Stimulated activated memory B cell treated with anti-CD40 and anti-IgM and Interleukin-4, amounts not matched to agents 10 μg/mL and 1 μg/mL and 100 μg/mL, for 72 hours (primary cell): ENCODE results near the gene CALR3.
"Not testable (repeated sequence)": the region's sequence is repeated elsewhere in the genome, so short reads cannot be mapped to it uniquely, and the experiment has no call there.

Source experiments
- ATAC-seq: fragments of 150-1000 bp; cut with Tn5 transposase; 2 replicates; pipeline ENCODE4 v1.10.0; 2021
- H3K27ac Mint-ChIP-seq: one replicate; pipeline ENCODE4 v1.8.0; 2022; ENCODE audit warnings: mild to moderate bottlenecking, mixed read lengths
- H3K27me3 Mint-ChIP-seq: one replicate; pipeline ENCODE4 v1.8.0; 2022; ENCODE audit warnings: mixed read lengths
- H3K36me3 Mint-ChIP-seq: one replicate; pipeline ENCODE4 v1.8.0; 2022; ENCODE audit warnings: mixed read lengths
- H3K4me1 Mint-ChIP-seq: one replicate; pipeline ENCODE4 v1.8.0; 2022; ENCODE audit warnings: mixed read lengths
- H3K4me3 Mint-ChIP-seq: one replicate; pipeline ENCODE4 v1.8.0; 2022; ENCODE audit warnings: mild to moderate bottlenecking, moderate library complexity, mixed read lengths
- H3K9me3 Mint-ChIP-seq: one replicate; pipeline ENCODE4 v1.8.0; 2022; ENCODE audit warnings: mixed read lengths

CALR3 gene, protein sequence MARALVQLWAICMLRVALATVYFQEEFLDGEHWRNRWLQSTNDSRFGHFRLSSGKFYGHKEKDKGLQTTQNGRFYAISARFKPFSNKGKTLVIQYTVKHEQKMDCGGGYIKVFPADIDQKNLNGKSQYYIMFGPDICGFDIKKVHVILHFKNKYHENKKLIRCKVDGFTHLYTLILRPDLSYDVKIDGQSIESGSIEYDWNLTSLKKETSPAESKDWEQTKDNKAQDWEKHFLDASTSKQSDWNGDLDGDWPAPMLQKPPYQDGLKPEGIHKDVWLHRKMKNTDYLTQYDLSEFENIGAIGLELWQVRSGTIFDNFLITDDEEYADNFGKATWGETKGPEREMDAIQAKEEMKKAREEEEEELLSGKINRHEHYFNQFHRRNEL

DNA sequence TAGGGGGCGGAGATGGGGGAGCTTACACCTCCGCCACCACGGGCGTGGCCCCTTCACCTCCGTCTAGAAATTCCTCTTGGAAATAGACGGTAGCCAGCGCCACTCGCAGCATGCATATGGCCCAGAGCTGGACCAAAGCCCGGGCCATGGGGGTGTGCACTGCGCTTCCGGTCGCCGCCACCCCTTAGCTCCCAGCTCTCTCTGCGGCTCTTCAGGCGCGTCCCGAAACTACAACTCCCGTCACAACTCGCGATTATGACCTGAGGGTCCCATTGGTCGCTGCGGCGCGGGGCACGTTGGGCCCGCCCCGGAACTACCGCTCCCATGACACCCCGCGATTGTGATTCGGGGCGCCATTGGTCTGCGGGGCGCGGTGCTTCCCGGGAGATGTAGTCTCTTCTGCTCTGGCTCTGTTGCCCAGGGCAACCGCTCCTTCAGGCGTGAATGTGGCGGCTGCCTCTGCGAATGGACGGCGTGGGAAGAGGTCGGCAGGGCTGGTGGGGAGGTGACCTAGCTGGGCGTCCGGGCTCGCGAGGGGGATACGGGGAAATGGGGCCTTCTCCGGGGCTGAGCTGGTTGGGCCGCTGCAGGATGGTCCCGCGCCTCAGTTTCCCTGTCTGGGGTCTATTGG is at the start of gene CALR3, which contains the start of gene C19orf44:
CALR3 (minus strand) TSS at position 186 of the 631 bp plus-strand sequence; CDS start at position 148, 38 bp downstream.
C19orf44 (plus strand) TSS at position 413 of the 631 bp plus-strand sequence. CDS start 4,399 bp downstream, outside the sequence.
- H3K4me1 Mint-ChIP-seq: peaks cover 28% of the 10 kb centered on the region
- H3K27me3 Mint-ChIP-seq: no peaks in the 10 kb centered on the region
- H3K9me3 Mint-ChIP-seq: no peaks in the 10 kb centered on the region
- peak within 1 kb of the TSS; percentile 88 for H3K4me3 Mint-ChIP-seq
- peak; percentile 99 for ATAC-seq
- H3K36me3 Mint-ChIP-seq: peaks cover 4% of the 10 kb centered on the region
- peak within 1 kb of the TSS; percentile 89 for H3K27ac Mint-ChIP-seq

DNA sequence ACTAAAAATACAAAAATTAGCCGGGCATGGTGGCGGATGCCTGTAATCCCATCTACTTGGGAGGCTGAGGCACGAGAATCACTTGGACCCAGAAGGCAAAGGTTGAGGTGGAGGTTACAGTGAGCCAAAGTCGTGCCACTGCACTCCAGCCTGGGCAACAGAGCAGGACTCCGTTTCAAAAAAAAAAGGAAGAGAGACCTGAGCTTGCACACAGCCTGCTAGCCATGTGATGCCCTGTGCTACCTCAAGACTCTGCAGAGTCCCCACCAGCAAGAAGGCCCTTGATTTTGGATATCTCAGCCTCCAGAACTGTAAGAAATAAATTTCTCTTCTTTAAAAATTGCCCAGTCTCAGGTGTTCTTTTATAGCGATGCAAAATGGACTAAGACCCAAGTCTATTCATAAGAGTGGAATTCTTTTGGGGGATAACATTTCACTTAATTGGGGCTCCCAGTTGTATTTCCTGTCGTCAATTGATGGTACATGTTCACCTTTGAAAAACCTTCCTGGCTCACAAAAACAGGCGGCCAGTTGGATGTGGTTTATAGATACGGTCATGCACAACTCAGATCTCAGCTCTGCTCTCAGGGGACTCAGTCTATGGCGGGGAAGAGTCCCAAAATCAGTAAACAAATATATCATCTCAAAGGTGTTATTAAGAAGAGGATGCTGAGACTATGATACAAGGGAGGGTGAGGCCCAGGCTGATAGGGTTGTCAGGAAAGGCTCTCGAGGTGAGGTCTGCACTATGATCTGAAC is 48.7 kb upstream of the CALR3 start:
- ATAC-seq: peak; percentile 17
- Mint-ChIP-seq H3K4me3 (peak overlapping the region; percentile 46), H3K4me1 (peaks cover 43% of the 10 kb centered on the region), H3K27ac (peak overlapping the region; percentile 90), H3K27me3 (no peaks in the 10 kb centered on the region), H3K36me3 (peaks cover 6% of the 10 kb centered on the region), H3K9me3 (no peaks in the 10 kb centered on the region)

DNA sequence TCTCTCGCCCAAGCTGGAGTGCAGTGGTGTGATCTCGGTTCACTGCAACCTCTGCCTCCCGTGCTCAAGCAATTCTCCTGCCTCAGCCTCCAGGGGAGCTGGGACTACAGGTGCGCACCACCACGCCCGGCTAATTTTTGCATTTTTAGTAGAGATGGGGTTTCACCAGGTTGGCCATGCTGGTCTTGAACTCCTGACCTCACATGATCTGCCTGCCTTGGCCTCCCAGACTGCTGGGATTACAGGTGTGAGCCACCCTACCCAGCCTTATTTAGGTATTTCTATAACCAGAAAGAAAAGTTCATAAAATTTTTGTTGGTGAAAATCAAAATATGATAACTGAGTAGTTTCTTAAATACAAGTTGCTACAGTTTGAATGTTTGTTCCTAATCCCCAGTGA is 47.8 kb upstream of the CALR3 start:
- H3K4me3 Mint-ChIP-seq: peak overlapping the region; percentile 97
- peak overlapping the region; percentile 90 for H3K27ac Mint-ChIP-seq
- H3K4me1 Mint-ChIP-seq: peaks cover 52% of the 10 kb centered on the region
- not testable (repeated sequence) for H3K9me3 Mint-ChIP-seq, H3K27me3 Mint-ChIP-seq, ATAC-seq
- H3K36me3 Mint-ChIP-seq: peaks cover 15% of the 10 kb centered on the region

DNA sequence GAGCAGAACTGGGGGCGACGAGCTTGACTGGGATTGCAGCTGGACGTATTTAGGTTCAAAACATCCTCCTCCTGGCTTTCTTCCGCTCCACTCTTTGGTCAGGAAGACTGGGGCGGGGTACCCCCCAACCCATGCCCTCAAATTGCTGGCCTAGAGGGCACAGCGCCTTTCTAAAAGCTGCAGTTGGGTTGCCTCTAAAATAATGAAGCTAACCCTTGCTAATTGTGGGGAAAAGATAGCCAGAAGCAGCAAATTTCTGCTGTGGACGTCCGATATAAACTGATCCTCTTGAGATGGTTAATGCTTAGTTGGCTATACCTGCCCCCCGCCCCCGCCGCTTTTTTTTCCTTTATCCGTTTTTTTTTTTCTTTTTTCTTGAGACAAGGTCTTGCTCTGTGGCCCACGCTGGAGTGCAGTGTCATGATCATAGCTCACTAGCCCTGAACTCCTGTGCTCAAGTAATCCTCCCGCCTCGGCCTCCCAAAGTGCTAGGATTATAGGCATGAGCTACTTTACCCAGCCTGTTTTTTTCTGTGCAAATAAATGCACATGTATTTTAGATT is 47.0 kb upstream of the CALR3 start:
- no peak for ATAC-seq
- Mint-ChIP-seq H3K9me3 (no peaks in the 10 kb centered on the region), H3K4me3 (peak overlapping the region; percentile 97), H3K36me3 (peaks cover 22% of the 10 kb centered on the region), H3K27ac (peak overlapping the region; percentile 90), H3K4me1 (peaks cover 60% of the 10 kb centered on the region), H3K27me3 (no peaks in the 10 kb centered on the region)

DNA sequence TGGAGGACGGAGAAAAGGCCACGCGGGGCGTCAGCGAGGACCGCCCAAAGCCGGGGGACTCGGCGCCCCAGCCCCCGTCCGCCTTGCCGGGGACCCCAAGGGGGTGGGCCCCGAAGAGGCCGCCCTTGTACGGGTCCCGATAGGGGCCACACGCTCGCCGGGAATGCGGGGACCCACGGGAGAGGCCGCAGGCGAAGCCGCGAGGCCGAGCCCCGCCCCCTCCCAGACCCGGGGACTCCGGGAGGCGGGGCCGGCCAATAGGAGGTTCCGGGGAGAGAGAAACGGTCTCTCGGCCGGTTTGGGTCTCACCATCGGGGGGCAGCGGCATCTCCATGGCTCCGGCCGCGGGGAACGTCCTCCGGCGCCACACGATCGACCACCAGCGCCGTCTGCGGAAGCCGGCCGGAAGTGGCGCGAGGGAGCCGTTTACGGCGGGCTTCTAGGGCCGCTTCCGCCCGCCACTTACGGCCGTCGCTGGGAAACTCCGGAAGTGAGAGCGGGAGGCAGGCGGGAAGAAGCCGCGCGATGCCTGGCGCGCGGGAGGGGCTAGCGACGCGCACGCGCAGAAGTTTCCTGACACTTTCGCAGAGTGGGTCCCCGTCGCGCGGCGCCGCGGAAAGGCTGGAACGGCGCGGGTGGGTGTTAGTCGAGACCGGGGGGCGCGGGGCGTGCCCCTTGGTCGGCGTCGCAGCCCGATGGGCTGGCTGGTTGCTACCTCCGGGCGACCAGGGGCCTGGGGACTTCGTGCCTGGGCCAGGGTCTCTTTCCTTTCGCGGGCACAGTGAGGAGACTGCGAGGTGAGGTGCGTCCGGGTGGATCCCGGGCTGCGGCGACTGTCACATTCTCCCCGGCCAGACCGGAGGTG is 46.3 kb upstream of the CALR3 start, which contains the start of gene CHERP:
CHERP (minus strand) TSS at position 393 of the 865 bp plus-strand sequence; CDS start at position 334, 59 bp downstream.
- H3K36me3 Mint-ChIP-seq: peaks cover 28% of the 10 kb centered on the region
- peak; percentile 90 for ATAC-seq
- H3K4me1 Mint-ChIP-seq: peaks cover 67% of the 10 kb centered on the region
- no peaks in the 10 kb centered on the region for H3K27me3 Mint-ChIP-seq
- H3K27ac Mint-ChIP-seq: peak within 1 kb of the TSS; percentile 90
- no peaks in the 10 kb centered on the region for H3K9me3 Mint-ChIP-seq
- peak within 1 kb of the TSS; percentile 97 for H3K4me3 Mint-ChIP-seq

DNA sequence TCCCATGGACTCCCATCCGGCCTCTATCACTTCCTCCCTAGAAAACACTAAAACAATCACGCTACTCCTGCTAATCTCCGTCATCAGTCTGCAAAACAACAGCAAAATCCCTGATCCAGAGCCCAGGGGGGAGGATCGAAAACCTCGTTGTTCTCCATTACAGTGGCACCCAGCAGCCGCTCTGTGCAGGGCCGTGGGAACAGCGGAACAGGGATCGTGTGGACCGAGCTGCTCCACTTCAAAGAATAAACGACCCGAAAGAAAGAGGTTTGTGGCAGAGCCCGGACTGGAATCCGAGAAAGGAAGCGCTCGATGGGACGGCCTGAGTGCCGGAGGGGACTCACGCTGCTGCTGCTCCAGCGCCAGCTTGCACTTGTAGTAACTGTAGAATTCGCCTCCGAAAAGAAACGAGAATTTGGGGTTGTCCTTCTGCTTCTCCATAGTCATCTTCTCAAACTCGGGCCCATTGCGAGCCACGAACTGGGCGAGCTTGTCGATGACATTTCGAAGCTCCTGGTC is 45.6 kb upstream of the CALR3 start:
- H3K36me3 Mint-ChIP-seq: peaks cover 35% of the 10 kb centered on the region
- H3K4me1 Mint-ChIP-seq: peaks cover 72% of the 10 kb centered on the region

DNA sequence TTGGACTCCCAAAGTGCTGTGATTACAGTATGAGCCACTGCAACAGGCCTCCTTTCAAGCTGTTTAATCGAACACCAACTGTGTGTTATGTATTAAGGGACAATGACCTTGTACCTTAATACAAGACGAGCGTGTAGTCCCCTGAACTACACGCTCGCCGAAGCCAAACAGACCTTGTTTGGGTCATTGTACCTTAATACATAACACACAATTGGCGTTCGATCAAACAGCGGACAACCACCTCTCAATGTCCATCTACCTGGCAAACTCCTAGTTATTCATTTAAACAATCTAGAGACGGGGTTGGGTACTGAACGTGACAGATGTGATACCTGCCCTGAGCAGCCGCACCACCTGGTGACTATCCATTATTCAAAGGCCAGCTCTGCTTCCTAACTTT is 45.0 kb upstream of the CALR3 start:
- Mint-ChIP-seq H3K9me3 (no peaks in the 10 kb centered on the region), H3K4me1 (peaks cover 79% of the 10 kb centered on the region), H3K36me3 (peaks cover 42% of the 10 kb centered on the region), H3K27ac (peak overlapping the region; percentile 90), H3K4me3 (peak overlapping the region; percentile 97), H3K27me3 (no peaks in the 10 kb centered on the region)
- no peak for ATAC-seq

More for the DNA sequence above, 45.6 kb upstream of the CALR3 start:
- H3K27me3 Mint-ChIP-seq: no peaks in the 10 kb centered on the region
- ATAC-seq: no peak
- H3K27ac Mint-ChIP-seq: peak overlapping the region; percentile 90
- H3K4me3 Mint-ChIP-seq: peak overlapping the region; percentile 97
- H3K9me3 Mint-ChIP-seq: no peaks in the 10 kb centered on the region

DNA sequence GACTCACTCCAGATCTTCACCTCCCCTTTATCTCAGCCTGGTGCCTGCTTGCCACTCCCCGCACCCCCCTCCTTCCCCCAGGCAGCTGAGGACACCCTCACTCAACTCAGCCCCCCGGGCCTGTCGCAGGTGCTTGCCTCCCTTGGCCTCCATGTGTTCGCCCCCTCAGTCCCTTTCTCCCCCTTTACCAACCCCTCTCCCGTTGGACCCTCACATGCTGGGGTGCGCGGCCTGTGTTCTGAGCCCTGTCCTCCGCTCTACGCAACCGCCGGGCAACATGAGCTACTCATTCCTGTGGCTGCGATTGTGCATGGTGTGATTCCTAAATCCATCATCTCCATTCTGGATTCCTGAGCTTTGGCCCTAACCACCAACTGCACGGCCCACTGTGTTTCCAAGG is 41.1 kb upstream of the CALR3 start:
- Mint-ChIP-seq H3K4me3 (no peak overlapping the region), H3K9me3 (no peaks in the 10 kb centered on the region), H3K4me1 (peaks cover 57% of the 10 kb centered on the region), H3K27ac (peak overlapping the region; percentile 8), H3K27me3 (no peaks in the 10 kb centered on the region), H3K36me3 (peaks cover 71% of the 10 kb centered on the region)
- no peak for ATAC-seq

DNA sequence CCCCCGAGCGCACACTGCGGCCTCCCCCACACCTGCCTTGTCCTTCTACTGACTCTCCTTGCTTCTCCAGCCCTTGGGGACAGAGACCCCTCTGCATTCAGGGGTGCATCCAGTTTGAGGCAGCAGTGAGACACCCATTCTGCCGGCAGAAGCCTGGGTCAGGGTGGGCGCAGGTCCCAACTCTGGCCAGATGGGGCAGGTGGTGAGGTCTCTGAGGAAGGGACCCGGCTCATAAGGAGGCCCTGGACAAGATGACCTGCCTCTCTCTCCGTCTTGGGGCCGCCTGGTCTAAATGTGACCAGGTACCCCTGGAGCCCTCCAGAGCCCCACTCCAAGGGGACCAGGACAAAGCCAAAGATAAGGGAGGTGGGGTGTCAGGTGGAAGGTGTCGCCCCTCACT is 40.2 kb upstream of the CALR3 start:
- Mint-ChIP-seq H3K27ac (peak overlapping the region; percentile 8), H3K4me3 (no peak overlapping the region), H3K9me3 (no peaks in the 10 kb centered on the region), H3K4me1 (peaks cover 51% of the 10 kb centered on the region), H3K27me3 (no peaks in the 10 kb centered on the region), H3K36me3 (peaks cover 81% of the 10 kb centered on the region)
- ATAC-seq: no peak

DNA sequence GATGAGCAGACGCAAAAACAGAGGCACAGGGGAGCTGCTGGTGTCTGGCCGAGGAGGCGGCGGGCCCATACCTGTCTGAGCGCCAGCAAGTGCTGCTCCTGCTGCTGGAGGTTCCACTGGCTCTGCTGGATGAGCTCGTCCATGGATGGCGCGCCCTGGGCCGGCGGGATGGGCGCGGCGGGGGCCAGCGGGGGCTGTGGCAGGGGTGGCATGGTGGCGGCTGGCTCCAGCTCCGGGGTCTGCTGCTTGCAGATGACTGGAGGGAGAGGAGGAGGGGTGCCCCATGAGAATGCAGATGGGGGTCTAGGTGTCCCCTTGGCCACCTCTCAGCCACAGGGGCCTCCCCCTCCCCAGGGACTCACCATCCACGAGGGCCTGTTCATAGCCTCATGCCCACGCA is 39.4 kb upstream of the CALR3 start:
- H3K4me1 Mint-ChIP-seq: peaks cover 46% of the 10 kb centered on the region
- peaks cover 87% of the 10 kb centered on the region for H3K36me3 Mint-ChIP-seq
- H3K9me3 Mint-ChIP-seq: no peaks in the 10 kb centered on the region
- H3K4me3 Mint-ChIP-seq: no peak overlapping the region
- H3K27ac Mint-ChIP-seq: no peak overlapping the region
- ATAC-seq: no peak
- H3K27me3 Mint-ChIP-seq: no peaks in the 10 kb centered on the region

DNA sequence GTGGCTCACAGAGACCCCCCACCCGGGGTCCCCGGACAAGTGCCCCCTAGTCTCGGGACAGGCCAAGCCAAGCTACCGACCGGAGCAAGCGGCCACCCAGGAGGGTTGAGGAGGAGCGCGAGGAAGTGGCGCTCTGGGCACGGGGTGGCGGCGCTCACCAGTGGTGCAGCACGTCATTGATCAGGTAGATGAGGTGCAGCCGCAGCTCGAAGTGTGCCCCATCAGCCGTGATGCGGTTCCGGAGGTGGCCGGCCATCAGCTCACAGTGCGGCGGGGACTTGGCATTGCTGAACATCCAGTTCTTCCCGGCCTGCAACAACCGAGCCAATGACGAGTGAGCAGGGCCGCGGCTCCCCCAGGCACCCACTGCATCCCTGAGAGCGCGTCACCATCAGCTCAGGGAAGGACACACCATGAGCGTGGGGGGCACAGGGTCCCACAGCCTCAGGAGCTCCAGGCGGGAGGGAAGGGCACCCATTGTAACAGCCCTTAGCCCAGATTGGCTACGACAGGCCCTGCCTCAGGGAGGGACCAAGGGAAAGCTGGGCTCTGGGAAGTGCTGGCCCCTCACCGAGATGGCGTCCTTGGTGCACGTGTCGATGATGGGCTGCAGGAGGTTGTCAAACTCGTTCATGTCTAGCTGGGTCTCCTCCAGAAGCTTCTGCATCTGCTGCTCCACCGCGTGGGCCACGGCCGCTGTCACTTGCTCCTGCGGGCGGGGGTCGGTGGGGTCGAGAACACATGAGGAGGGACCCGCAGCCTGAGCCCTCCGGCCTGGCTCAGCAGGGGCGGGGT is 36.7 kb upstream of the CALR3 start:
- peak overlapping the region; percentile 42 for H3K27ac Mint-ChIP-seq
- no peaks in the 10 kb centered on the region for H3K27me3 Mint-ChIP-seq
- H3K4me3 Mint-ChIP-seq: no peak overlapping the region
- H3K9me3 Mint-ChIP-seq: no peaks in the 10 kb centered on the region
- H3K4me1 Mint-ChIP-seq: peaks cover 18% of the 10 kb centered on the region
- peaks cover 79% of the 10 kb centered on the region for H3K36me3 Mint-ChIP-seq
- no peak for ATAC-seq

DNA sequence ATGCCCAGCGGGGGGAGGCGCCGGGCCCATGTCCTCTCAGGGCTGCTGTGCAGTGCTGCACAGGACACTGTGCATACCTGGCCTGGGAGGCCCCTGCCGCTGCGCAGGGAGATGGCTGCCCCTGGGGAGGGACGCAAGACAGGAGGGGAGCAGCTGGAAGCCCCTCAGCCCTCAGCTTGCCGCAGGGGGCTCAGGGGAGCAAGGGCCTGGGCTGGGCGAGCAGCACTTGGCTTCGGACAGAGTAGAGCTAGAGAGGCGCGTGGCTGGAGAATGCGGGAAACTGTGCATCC is 35.4 kb upstream of the CALR3 start:
- no peaks in the 10 kb centered on the region for H3K27me3 Mint-ChIP-seq
- peaks cover 68% of the 10 kb centered on the region for H3K36me3 Mint-ChIP-seq
- ATAC-seq: no peak
- H3K4me3 Mint-ChIP-seq: no peak overlapping the region
- H3K27ac Mint-ChIP-seq: no peak overlapping the region
- no peaks in the 10 kb centered on the region for H3K9me3 Mint-ChIP-seq
- peaks cover 6% of the 10 kb centered on the region for H3K4me1 Mint-ChIP-seq

DNA sequence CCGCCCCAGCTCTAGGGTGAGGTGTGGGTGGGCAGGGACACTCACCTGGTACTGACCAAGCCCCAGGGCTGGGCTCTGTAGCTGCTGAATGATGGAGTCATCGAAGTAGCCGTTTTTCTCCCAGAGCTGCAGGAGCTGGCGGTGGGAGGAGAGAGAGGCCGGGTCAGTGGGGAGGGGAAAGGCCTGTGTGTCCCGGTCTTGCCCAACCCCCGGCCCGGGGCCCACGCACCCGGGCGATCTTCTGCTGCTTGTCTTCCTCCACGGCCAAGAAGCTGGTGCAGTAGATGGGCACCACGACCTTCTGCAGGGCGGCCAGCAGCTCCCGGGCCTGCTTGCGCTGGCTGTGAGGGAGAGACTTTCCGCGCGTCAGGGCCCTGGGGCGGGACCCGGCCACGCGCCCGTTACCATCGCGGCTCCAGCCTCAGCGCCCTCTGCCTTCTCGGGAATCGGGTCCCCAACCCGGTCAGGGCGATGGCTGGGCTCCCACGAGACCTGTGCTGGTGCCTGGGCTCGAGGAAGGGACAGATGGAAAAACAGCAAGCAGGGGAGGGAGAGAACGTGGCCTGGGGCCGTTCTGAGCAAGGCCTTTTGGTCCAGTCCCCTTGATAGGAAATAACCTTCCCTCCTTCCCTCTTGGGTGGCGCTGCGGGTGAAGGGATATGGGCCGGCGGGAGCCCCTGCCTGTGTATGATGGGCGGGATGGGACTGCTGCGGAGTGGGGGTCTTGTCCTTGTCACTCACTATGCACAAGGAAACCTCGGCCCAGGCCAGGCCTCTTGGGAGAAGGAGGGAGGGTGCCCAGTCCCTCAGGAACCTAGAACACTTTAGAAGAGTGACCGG is 34.8 kb upstream of the CALR3 start:
- Mint-ChIP-seq H3K4me3 (no peak overlapping the region), H3K9me3 (no peaks in the 10 kb centered on the region), H3K27ac (no peak overlapping the region), H3K27me3 (no peaks in the 10 kb centered on the region), H3K36me3 (peaks cover 67% of the 10 kb centered on the region), H3K4me1 (peaks cover under 1% of the 10 kb centered on the region)
- ATAC-seq: no peak
